Measurements from ENCODE around the gene ERVK3-1.
"Not testable (repeated sequence)": the region's sequence is repeated elsewhere in the genome, so short reads cannot be mapped to it uniquely, and the experiment has no call there.

GRCh38 chr19:58348080-58348479 is 42.9 kb downstream of the ERVK3-1 start:
- not testable (repeated sequence) for TF ChIP-seq CTCF (IDR thresholded peaks at IDR 0.05); POLR2A (IDR thresholded peaks at IDR 0.05); POLR2AphosphoS5 (IDR thresholded peaks at IDR 0.05); EP300 (IDR thresholded peaks at IDR 0.05; ENCODE audit: low read depth)

Data from transverse colon (tissue), 4 donors.